Esophagus (tissue), 2 donors: ENCODE measurements around the gene KIAA0753. TPM values are rescaled to one million over a fixed set of nuclear protein-coding genes. Genes with fewer than 3 reads are reported as not detected.
A peak's percentile ranks its signal among the peaks of the same experiment; 100 is the strongest.

Experiments used
- H3K27ac ChIP-seq, 2 donors: one replicate each; pipeline ENCODE4 v1.5.1; 2013; ENCODE audit warnings: low read depth in 2 of 2, mild to moderate bottlenecking in 2 of 2, inconsistent platforms in 1 of 2, low read length in 1 of 2, moderate library complexity in 1 of 2
- H3K27me3 ChIP-seq, 2 donors: one replicate each; pipeline ENCODE4 v1.6.1; 2013; ENCODE audit warnings: low read length in 2 of 2, control low read depth in 1 of 2, mild to moderate bottlenecking in 1 of 2; ENCODE audit not compliant: insufficient read depth in 2 of 2, control insufficient read depth in 1 of 2
- H3K36me3 ChIP-seq, 2 donors: one replicate each; pipeline ENCODE4 v1.6.1; 2013; ENCODE audit warnings: low read length in 1 of 2; ENCODE audit not compliant: control insufficient read depth in 2 of 2, insufficient read depth in 2 of 2
- H3K4me1 ChIP-seq, 2 donors: one replicate each; pipeline ENCODE4 v1.6.1; 2013; ENCODE audit warnings: low read length in 1 of 2; ENCODE audit not compliant: control insufficient read depth in 2 of 2, insufficient read depth in 2 of 2
- H3K4me3 ChIP-seq, 2 donors: one replicate each; pipeline ENCODE4 v1.5.1; 2013; ENCODE audit warnings: low read length in 2 of 2, mild to moderate bottlenecking in 2 of 2, low read depth in 1 of 2, moderate library complexity in 1 of 2
- H3K9me3 ChIP-seq, 2 donors: one replicate each; pipeline ENCODE4 v1.6.1; 2013; ENCODE audit warnings: mild to moderate bottlenecking in 2 of 2, low read depth in 1 of 2, low read length in 1 of 2, moderate library complexity in 1 of 2; ENCODE audit not compliant: control insufficient read depth in 2 of 2, insufficient read depth in 1 of 2
- WGBS, 2 donors: extraction: QIAGEN DNeasy Blood & Tissue Kit; methylation state at CpG; one replicate each; pipeline ENCODE4 v1.1.7; 2013; 5-methylcytosine and 5-hydroxymethylcytosine counted together
- polyA plus RNA-seq, 2 donors: library from polyadenylated mRNA; stranded (reverse); fragments of 200-250 nt; gene quantifications; one replicate each; pipeline ENCODE4 v1.2.3, GENCODE V29; 2013
- donor health status: healthy with polysubstance abuse.
- donor health status: Bipolar disorder and iron deficiency.

KIAA0753 gene
- polyA plus RNA-seq, 2 donors: 5.8 to 6.7 TPM

- Histone ChIP-seq H3K9me3 (no peaks in the 10 kb centered on the region), H3K27me3 (no peaks in the 10 kb centered on the region), H3K4me3 (no peak overlapping the region), H3K4me1 (no peaks in the 10 kb centered on the region), H3K36me3 (no peaks in the 10 kb centered on the region), H3K27ac (no peak overlapping the region)
- WGBS, 2 donors: 60 to 67% methylated on average over 4 of the region's 4 CpGs
These were observed 40.7 kb upstream of the KIAA0753 start for GRCh38 chr17:6681176-6681575.

- Histone ChIP-seq H3K9me3 (peaks cover 0 to 2% of the 10 kb centered on the region in 2 donors), H3K4me1 (peaks cover 0 to 5% of the 10 kb centered on the region in 2 donors), H3K27ac (no peak overlapping the region), H3K4me3 (no peak overlapping the region), H3K27me3 (no peaks in the 10 kb centered on the region), H3K36me3 (no peaks in the 10 kb centered on the region)
- 54 to 59% methylated on average over 6 of the region's 6 CpGs for WGBS, 2 donors
These were observed 38.7 kb upstream of the KIAA0753 start for GRCh38 chr17:6679241-6679640.

GRCh38 chr17:6677946-6678345, 37.4 kb upstream of the KIAA0753 start:
- no peak overlapping the region for H3K27ac ChIP-seq
- 75 to 91% methylated on average over 6 to 7 of the region's 7 CpGs for WGBS, 2 donors
- H3K27me3 ChIP-seq: no peaks in the 10 kb centered on the region
- H3K4me1 ChIP-seq: peaks cover 0 to 5% of the 10 kb centered on the region in 2 donors
- H3K36me3 ChIP-seq: no peaks in the 10 kb centered on the region
- peaks cover 0 to 2% of the 10 kb centered on the region in 2 donors for H3K9me3 ChIP-seq
- no peak overlapping the region for H3K4me3 ChIP-seq

GRCh38 chr17:6677158-6677831, 36.8 kb upstream of the KIAA0753 start:
- Histone ChIP-seq H3K36me3 (no peaks in the 10 kb centered on the region), H3K27me3 (no peaks in the 10 kb centered on the region), H3K4me1 (peaks cover 0 to 5% of the 10 kb centered on the region in 2 donors), H3K4me3 (no peak overlapping the region), H3K9me3 (peaks cover 0 to 2% of the 10 kb centered on the region in 2 donors), H3K27ac (no peak overlapping the region)
- WGBS, 2 donors: 69 to 72% methylated on average over 16 of the region's 16 CpGs

GRCh38 chr17:6676802-6677157, 36.3 kb upstream of the KIAA0753 start:
- Histone ChIP-seq H3K27ac (no peak overlapping the region), H3K4me1 (peaks cover 0 to 5% of the 10 kb centered on the region in 2 donors), H3K4me3 (no peak overlapping the region), H3K36me3 (no peaks in the 10 kb centered on the region), H3K9me3 (peaks cover 0 to 2% of the 10 kb centered on the region in 2 donors), H3K27me3 (no peaks in the 10 kb centered on the region)
- 75 to 76% methylated on average over 6 of the region's 6 CpGs for WGBS, 2 donors

GRCh38 chr17:6675201-6675825, 34.8 kb upstream of the KIAA0753 start:
- Histone ChIP-seq H3K36me3 (no peaks in the 10 kb centered on the region), H3K4me1 (peaks cover 3 to 9% of the 10 kb centered on the region in 2 donors), H3K27me3 (no peaks in the 10 kb centered on the region), H3K4me3 (no peak overlapping the region), H3K27ac (no peak overlapping the region), H3K9me3 (peaks cover 0 to 2% of the 10 kb centered on the region in 2 donors)
- WGBS, 2 donors: 70 to 72% methylated on average over 11 of the region's 11 CpGs

GRCh38 chr17:6674586-6674985, 34.1 kb upstream of the KIAA0753 start:
- peaks cover 3 to 9% of the 10 kb centered on the region in 2 donors for H3K4me1 ChIP-seq
- peaks cover 0 to 2% of the 10 kb centered on the region in 2 donors for H3K9me3 ChIP-seq
- WGBS, 2 donors: 92 to 93% methylated on average over 13 of the region's 13 CpGs
- no peaks in the 10 kb centered on the region for H3K27me3 ChIP-seq
- H3K4me3 ChIP-seq: no peak overlapping the region
- H3K27ac ChIP-seq: no peak overlapping the region
- no peaks in the 10 kb centered on the region for H3K36me3 ChIP-seq

- Histone ChIP-seq H3K9me3 (peaks cover 0 to 2% of the 10 kb centered on the region in 2 donors), H3K4me3 (no peak overlapping the region), H3K36me3 (no peaks in the 10 kb centered on the region), H3K27me3 (no peaks in the 10 kb centered on the region), H3K4me1 (peaks cover 3 to 13% of the 10 kb centered on the region in 2 donors), H3K27ac (peak overlapping the region; percentile 63 to 81)
- 83 to 89% methylated on average over 7 of the region's 7 CpGs for WGBS, 2 donors
These were observed 30.9 kb upstream of the KIAA0753 start for GRCh38 chr17:6671431-6671830.

- H3K36me3 ChIP-seq: no peaks in the 10 kb centered on the region
- peaks cover 0 to 2% of the 10 kb centered on the region in 2 donors for H3K9me3 ChIP-seq
- peaks cover 3 to 13% of the 10 kb centered on the region in 2 donors for H3K4me1 ChIP-seq
- peak overlapping the region; percentile 63 to 81 for H3K27ac ChIP-seq
- H3K27me3 ChIP-seq: no peaks in the 10 kb centered on the region
- 60 to 64% methylated on average over 6 of the region's 6 CpGs for WGBS, 2 donors
- H3K4me3 ChIP-seq: no peak overlapping the region
These were observed 30.5 kb upstream of the KIAA0753 start for GRCh38 chr17:6670999-6671398.

GRCh38 chr17:6670571-6670970, 30.1 kb upstream of the KIAA0753 start:
- H3K27ac ChIP-seq: peak overlapping the region; percentile 63 to 81
- no peaks in the 10 kb centered on the region for H3K27me3 ChIP-seq
- H3K4me3 ChIP-seq: no peak overlapping the region
- peaks cover 0 to 2% of the 10 kb centered on the region in 2 donors for H3K9me3 ChIP-seq
- H3K4me1 ChIP-seq: peaks cover 3 to 13% of the 10 kb centered on the region in 2 donors
- no peaks in the 10 kb centered on the region for H3K36me3 ChIP-seq
- WGBS, 2 donors: 88 to 89% methylated on average over 8 of the region's 8 CpGs
